K562 (cell line): ENCODE measurements around the gene NPR2. TPM values are rescaled to one million over a fixed set of nuclear protein-coding genes. Genes with fewer than 3 reads are reported as not detected.

Experiments
- ATAC-seq: fragments of 200-7000 bp; cut with Tn5 transposase; 3 replicates; pipeline ENCODE4 v1.9.1; 2020; ENCODE audit warnings: moderate library complexity
- BruUV-seq: library from RNA; stranded (reverse); fragments of 400-500 nt; replicated peaks from 2 replicates; lab custom pipeline; 2021; lab: Mats Ljungman, UMichigan
- CTCF ChIA-PET: fragments of 300-600 bp; formaldehyde crosslinking; extraction: SDS; loops from one replicate; lab custom pipeline; 2021; ENCODE audit warnings: low intra/inter-chr PET ratio; lab: Yijun Ruan, JAX
- POLR2A ChIA-PET: fragments of 300-600, 350-650 bp; sonication (Branson Sonifier 250); formaldehyde crosslinking; extraction: SDS; loops from one replicate; lab custom pipeline; 2021; ENCODE audit warnings: antibody characterized with exemption, inconsistent platforms; lab: Yijun Ruan, JAX
- DNase-seq, 4 experiments: peaks; one replicate each; pipeline versions ENCODE4 v3.0.0 to v3.0.0-alpha.2; 2011 to 2018; ENCODE audit warnings: low spot score in 3 of 4, mixed read lengths in 3 of 4; ENCODE audit errors: extremely low read depth in 1 of 4
- FAIRE-seq: peaks from 2 replicates; lab custom pipeline; 2011; peaks lifted over from hg19 to GRCh38; lab: Jason Lieb, UNC
- H2AFZ ChIP-seq: 2 replicates; pipeline ENCODE4 v1.6.0; 2011; ENCODE audit warnings: low read depth, low read length, control low read depth, inconsistent platforms
- H3K27ac ChIP-seq: fragments of 200-600 bp; 3 replicates; pipeline ENCODE4 v1.8.0; 2011; ENCODE audit warnings: low read depth, mild to moderate bottlenecking, control low read depth, inconsistent platforms, low read length, moderate library complexity, mixed read lengths; ENCODE audit errors: extremely low read depth
- H3K27me3 ChIP-seq, 2 experiments: fragments of 300-600 bp in 1 of 2; 2 replicates in 1 of 2; 3 replicates in 1 of 2; pipeline versions ENCODE4 v1.6.0 to v1.8.0; 2011; ENCODE audit warnings: inconsistent platforms in 2 of 2, low read length in 2 of 2, mild to moderate bottlenecking in 1 of 2, mixed read lengths in 1 of 2, moderate library complexity in 1 of 2; ENCODE audit not compliant: control insufficient read depth in 2 of 2, insufficient read depth in 2 of 2
- H3K36me3 ChIP-seq: fragments of 300-600 bp; 3 replicates; pipeline ENCODE4 v1.8.0; 2011; ENCODE audit warnings: mild to moderate bottlenecking, low read length, inconsistent platforms; ENCODE audit not compliant: control insufficient read depth, insufficient read depth
- H3K4me1 ChIP-seq, 2 experiments: fragments of 200-600 bp in 1 of 2; replicated peaks in 1 of 2; 2 replicates in 1 of 2; 3 replicates in 1 of 2; pipeline versions ENCODE4 v1.5.1 to v1.8.0; 2011; ENCODE audit warnings: inconsistent platforms in 2 of 2, low read length in 2 of 2, mild to moderate bottlenecking in 1 of 2, mixed read lengths in 1 of 2, moderate library complexity in 1 of 2; ENCODE audit not compliant: control insufficient read depth in 2 of 2, insufficient read depth in 2 of 2
- H3K4me2 ChIP-seq: 2 replicates; pipeline ENCODE4 v1.6.1; 2011; ENCODE audit warnings: low read length, control low read depth, inconsistent platforms, mixed read lengths; ENCODE audit not compliant: insufficient read depth
- H3K4me3 ChIP-seq: fragments of 200-600 bp; sonication (generic), shearing (Covaris generic); 2 replicates; pipeline ENCODE4 v1.5.1; 2016; ENCODE audit warnings: control low read depth, inconsistent platforms
- H3K79me2 ChIP-seq: fragments of 200-600 bp; 3 replicates; pipeline ENCODE4 v1.8.0; 2011; ENCODE audit warnings: low read length, inconsistent platforms; ENCODE audit not compliant: control insufficient read depth, insufficient read depth
- H3K9ac ChIP-seq, 2 experiments: 2 replicates each; pipeline versions ENCODE4 v1.6.0 to v1.6.1; 2011; ENCODE audit warnings: low read depth in 2 of 2, low read length in 2 of 2, control low read depth in 1 of 2, inconsistent platforms in 1 of 2, mild to moderate bottlenecking in 1 of 2, mixed read lengths in 1 of 2; ENCODE audit not compliant: insufficient read depth in 1 of 2
- H3K9me1 ChIP-seq: one replicate; pipeline ENCODE4 v1.6.0; 2011; ENCODE audit warnings: inconsistent platforms, mild to moderate bottlenecking, low read length, moderate library complexity; ENCODE audit not compliant: control insufficient read depth, insufficient read depth
- H3K9me3 ChIP-seq: replicated peaks from 2 replicates; pipeline ENCODE4 v1.5.1; 2011; ENCODE audit warnings: low read depth, low read length, inconsistent platforms; ENCODE audit not compliant: control insufficient read depth, insufficient read depth
- H4K20me1 ChIP-seq: replicated peaks from 2 replicates; pipeline ENCODE4 v1.6.1; 2011; ENCODE audit warnings: low read length, inconsistent platforms, mixed read lengths; ENCODE audit not compliant: control insufficient read depth, insufficient read depth
- ASH1L ChIP-seq: fragments of 450-650 bp; IDR thresholded peaks from 2 replicates; pipeline ENCODE4 v1.6.1; 2018; ENCODE audit warnings: borderline replicate concordance, mild to moderate bottlenecking, low read depth; ENCODE audit not compliant: partially characterized antibody
- CTCF ChIP-seq, 3 experiments: IDR thresholded peaks in 2 of 3; conservative IDR thresholded peaks in 1 of 3; 2 replicates each; pipeline ENCODE4 v1.5.1; 2011 to 2012; ENCODE audit warnings: low read length in 3 of 3, mild to moderate bottlenecking in 3 of 3, control low read depth in 2 of 3, improper control_type of control experiment in 1 of 3, inconsistent platforms in 1 of 3, low read depth in 1 of 3, mixed read lengths in 1 of 3, moderate library complexity in 1 of 3; ENCODE audit not compliant: insufficient read depth in 2 of 3
- RAD21 ChIP-seq, 2 experiments: fragments of 250-450 bp in 1 of 2; fragments of 450-650 bp in 1 of 2; sonication (Bioruptor Pico) in 1 of 2; formaldehyde crosslinking in 1 of 2; IDR thresholded peaks in 1 of 2; conservative IDR thresholded peaks in 1 of 2; 2 replicates each; pipeline versions ENCODE4 v1.4.0 to v1.8.0; 2020 to 2022; ENCODE audit warnings: mild to moderate bottlenecking in 2 of 2, moderate library complexity in 1 of 2
- ZNF175 ChIP-seq: fragments of 200-800 bp; sonication (Bioruptor generic); IDR thresholded peaks from 2 replicates; pipeline ENCODE4 v1.6.1; 2016; ENCODE audit warnings: low read depth, mild to moderate bottlenecking, missing genetic modification characterization, missing compliant biosample characterization
- WGBS: fragments of 100-300 bp; shearing (Covaris generic); methylation state at CpG from one replicate; pipeline ENCODE4 v1.1.6; 2016; ENCODE audit warnings: low coverage, mixed read lengths; ENCODE audit not compliant: insufficient coverage; ENCODE audit errors: missing lambda C conversion rate; 5-methylcytosine and 5-hydroxymethylcytosine counted together
- in situ Hi-C: fragments of 300-500 bp; cut with MboI; formaldehyde crosslinking; loops from 4 replicates; pipeline ENCODE4 v1.15.0; 2018; ENCODE audit warnings: inconsistent platforms, mixed read lengths
- intact Hi-C: fragments of 100-400 bp; cut with micrococcal nuclease; formaldehyde crosslinking; loops from 2 replicates; pipeline ENCODE4 v1.14.2; 2022
- polyA plus RNA-seq, 8 experiments: library from polyadenylated mRNA; depleted of rRNA in 4 of 8; stranded (reverse) in 5 of 8; unstranded in 3 of 8; fragments of >200 nt; fragmentation: Nextera tagmentation in 2 of 8; fragmentation: Illumina TruSeq in 1 of 8; extraction: Ambion mirVana in 2 of 8; extraction: Trizol in 1 of 8; gene quantifications; 2 replicates each; pipeline versions ENCODE4 v1.2.1 to v1.2.3, GENCODE V29; 2011 to 2014; ENCODE audit warnings: inconsistent platforms in 1 of 8, missing spikeins in 1 of 8
- total RNA-seq, 7 experiments: library from RNA; depleted of rRNA in 6 of 7; stranded (reverse); fragments of >200 nt in 6 of 7; fragmentation: Illumina TruSeq in 2 of 7; extraction: Trizol in 2 of 7; gene quantifications; 2 replicates each; pipeline versions ENCODE4 v1.2.1 to v1.2.3, GENCODE V29; 2011 to 2021; ENCODE audit warnings: low replicate concordance in 1 of 7

The NPR2 gene
- total and polyA plus RNA-seq, 9 of the 15 experiments (the other 6 are each of a cell fraction or from before 2014, with no cell fraction given) = 2.4 to 12.9 (median 6.0) TPM

- Histone ChIP-seq H3K9me1 (no peaks in the 10 kb centered on the region), H2AFZ (no peak overlapping the region), H3K4me2 (no peak overlapping the region), H3K36me3 (no peaks in the 10 kb centered on the region), H3K4me1 (peaks cover 6 to 7% of the 10 kb centered on the region in 2 experiments; a peak in 3 of 5 replicates), H4K20me1 (no peaks in the 10 kb centered on the region), H3K4me3 (no peak overlapping the region), H3K9ac (no peak overlapping the region), H3K79me2 (no peaks in the 10 kb centered on the region), H3K9me3 (no peaks in the 10 kb centered on the region), H3K27ac (no peak overlapping the region), H3K27me3 (peaks cover 0 to 15% of the 10 kb centered on the region in 2 experiments; a peak in 2 of 5 replicates)
- POLR2A ChIA-PET = interaction anchor here (0.6 kb wide), 1 partner anchor 75 kb away, joined by 3 read pairs; no protein-coding TSS in a partner anchor
- CTCF ChIA-PET = no interaction called here
- BruUV-seq = no TSS peak
- ATAC-seq (peak; percentile 83), FAIRE-seq (no peak), DNase-seq (peak; percentile 22 to 32 (median 30))
- intact Hi-C loops (no loop called here), in situ Hi-C loops (no loop called here)
- WGBS = 75% methylated on average over 3 of the region's 3 CpGs
- TF ChIP-seq CTCF (IDR thresholded peaks at IDR 0.05 in 2 of 3, conservative IDR thresholded peaks at IDR 0.05 in 1 of 3; ENCODE audit: insufficient read depth in 2 of 3, low read depth in 1 of 3, low read length in 3 of 3) (peak; percentile 47 to 55 (median 47); a peak in 5 of 6 replicates), ASH1L (no peak), ZNF175 (CRISPR knock-in tag) (0 out of 2 replicates have a peak, but pooled peaks have one; percentile 8), RAD21 (CRISPR knock-in tag; conservative IDR thresholded peaks at IDR 0.05 in 1 of 2, IDR thresholded peaks at IDR 0.05 in 1 of 2) (peak in 1 of 2 experiments; percentile 41; a peak in 2 of 4 replicates)
These were observed 43.8 kb downstream of the NPR2 start for GRCh38 chr9:35835216-35835632.
